ENCODE measurements around the gene TSPO. TPM values are rescaled to one million over a fixed set of nuclear protein-coding genes. Genes with fewer than 3 reads are reported as not detected.

The TSPO gene
- total and polyA plus RNA-seq, 2 of the 8 experiments (the other 6 are each of a cell fraction or from before 2014, with no cell fraction given), result 19.9 to 51.5 TPM

GRCh38 chr22:43116932-43117331 lies 34.4 kb upstream of the TSPO start (continued):
- no peak for TF ChIP-seq CTCF (IDR thresholded peaks at IDR 0.05; ENCODE audit: control extremely low read depth in 1 of 3, insufficient read depth in 1 of 3, low read depth in 1 of 3, low read length in 3 of 3)
- TF ChIP-seq EZH2 (IDR thresholded peaks at IDR 0.05; ENCODE audit: low read depth, low read length, severe bottlenecking), result no peak

Measured in H1 (cell line).